SK-N-SH treated with all-trans-retinoic acid at 6 μM for 48 hours (cell line): Measurements from ENCODE around the gene PIANP.
A peak's percentile ranks its signal among the peaks of the same experiment; 100 is the strongest.

Source experiments
- ATAC-seq: fragments of 200-7000 bp; cut with Tn5 transposase; 3 replicates; pipeline ENCODE4 v1.9.1; 2020; ENCODE audit warnings: mild to moderate bottlenecking, moderate library complexity
- ARNTL ChIP-seq: fragments of 450-650 bp; formaldehyde crosslinking; IDR thresholded peaks from 2 replicates; pipeline ENCODE4 v1.5.0; 2020; ENCODE audit warnings: low read depth, mild to moderate bottlenecking, moderate library complexity, borderline replicate concordance
- BACH2 ChIP-seq: fragments of 250-450 bp; sonication (Bioruptor Pico); IDR thresholded peaks from 2 replicates; pipeline ENCODE4 v1.9.0; 2021; ENCODE audit warnings: mild to moderate bottlenecking, borderline replicate concordance
- CREB5 ChIP-seq: fragments of 250-450 bp; sonication (Bioruptor Pico); IDR thresholded peaks from 2 replicates; pipeline ENCODE4 v1.5.1; 2020; ENCODE audit warnings: low read depth, mild to moderate bottlenecking, moderate library complexity
- CSDC2 ChIP-seq: fragments of 250-450 bp; sonication (Bioruptor Pico); IDR thresholded peaks from 2 replicates; pipeline ENCODE4 v1.5.0; 2020; ENCODE audit warnings: mild to moderate bottlenecking, moderate library complexity
- CSRNP3 ChIP-seq: fragments of 250-450 bp; sonication (Bioruptor Pico); IDR thresholded peaks from 2 replicates; pipeline ENCODE4 v1.5.1; 2021; ENCODE audit warnings: mild to moderate bottlenecking, moderate library complexity
- ESRRG ChIP-seq: fragments of 250-450 bp; sonication (Bioruptor Pico); IDR thresholded peaks from 2 replicates; pipeline ENCODE4 v1.6.1; 2021; ENCODE audit warnings: mild to moderate bottlenecking
- GLIS3 ChIP-seq: fragments of 250-450 bp; sonication (Bioruptor Pico); IDR thresholded peaks from 2 replicates; pipeline ENCODE4 v1.5.0; 2020; ENCODE audit warnings: mild to moderate bottlenecking, moderate library complexity
- OSR1 ChIP-seq: fragments of 250-450 bp; sonication (Bioruptor Pico); IDR thresholded peaks from 2 replicates; pipeline ENCODE4 v1.8.0; 2022; ENCODE audit warnings: moderate library complexity, mild to moderate bottlenecking, inconsistent platforms
- PATZ1 ChIP-seq: fragments of 250-450 bp; sonication (Bioruptor Pico); IDR thresholded peaks from 2 replicates; pipeline ENCODE4 v1.8.0; 2020; ENCODE audit warnings: mild to moderate bottlenecking, moderate library complexity, borderline replicate concordance
- POU6F1 ChIP-seq: fragments of 250-450 bp; sonication (Bioruptor Pico); IDR thresholded peaks from 2 replicates; pipeline ENCODE4 v1.8.0; 2021; ENCODE audit warnings: low read depth, mild to moderate bottlenecking, moderate library complexity, borderline replicate concordance
- PPARA ChIP-seq: fragments of 250-450 bp; sonication (Bioruptor Pico); IDR thresholded peaks from 2 replicates; pipeline ENCODE4 v1.5.0; 2020; ENCODE audit warnings: mild to moderate bottlenecking, borderline replicate concordance
- RARB ChIP-seq: fragments of 250-450 bp; sonication (Bioruptor Pico); IDR thresholded peaks from 2 replicates; pipeline ENCODE4 v1.8.0; 2021; ENCODE audit warnings: mild to moderate bottlenecking, moderate library complexity
- SNAI2 ChIP-seq: fragments of 250-450 bp; sonication (Bioruptor Pico); IDR thresholded peaks from 2 replicates; pipeline ENCODE4 v1.5.0; 2020; ENCODE audit warnings: mild to moderate bottlenecking, moderate library complexity
- TCF4 ChIP-seq: fragments of 250-450 bp; sonication (Bioruptor Pico); IDR thresholded peaks from 2 replicates; pipeline ENCODE4 v1.8.0; 2021; ENCODE audit warnings: mild to moderate bottlenecking, moderate library complexity, borderline replicate concordance
- TOX ChIP-seq: fragments of 250-450 bp; sonication (Bioruptor Pico); IDR thresholded peaks from 2 replicates; pipeline ENCODE4 v1.8.0; 2021; ENCODE audit warnings: mild to moderate bottlenecking, moderate library complexity, borderline replicate concordance
- TSHZ2 ChIP-seq: fragments of 250-450 bp; sonication (Bioruptor Pico); IDR thresholded peaks from 2 replicates; pipeline ENCODE4 v1.5.0; 2020; ENCODE audit warnings: mild to moderate bottlenecking, moderate library complexity
- ZC3H10 ChIP-seq: fragments of 250-450 bp; sonication (Bioruptor Pico); IDR thresholded peaks from 2 replicates; pipeline ENCODE4 v1.5.1; 2021; ENCODE audit warnings: mild to moderate bottlenecking, moderate library complexity
- ZFP30 ChIP-seq: fragments of 450-650 bp; formaldehyde crosslinking; IDR thresholded peaks from 2 replicates; pipeline ENCODE4 v1.5.0; 2022; ENCODE audit warnings: mild to moderate bottlenecking, moderate library complexity
- ZNF565 ChIP-seq: fragments of 450-650 bp; formaldehyde crosslinking; conservative IDR thresholded peaks from 2 replicates; pipeline ENCODE4 v1.5.0; 2020; ENCODE audit warnings: low read depth, mild to moderate bottlenecking, moderate library complexity
- ZNF70 ChIP-seq: fragments of 450-650 bp; formaldehyde crosslinking; IDR thresholded peaks from 2 replicates; pipeline ENCODE4 v1.5.0; 2020; ENCODE audit warnings: mild to moderate bottlenecking, moderate library complexity
- ZNF8 ChIP-seq: fragments of 450-650 bp; formaldehyde crosslinking; IDR thresholded peaks from 2 replicates; pipeline ENCODE4 v1.5.0; 2020; ENCODE audit warnings: mild to moderate bottlenecking, moderate library complexity

PIANP gene

GRCh38 chr12:6644903-6645302 is 55.7 kb downstream of the PIANP start:
- ATAC-seq: peak; percentile 63; the same call in 2 of the 3 replicates
- TF ChIP-seq PATZ1 (CRISPR knock-in tag): no peak
- TF ChIP-seq BACH2 (CRISPR knock-in tag): no peak
- TF ChIP-seq TOX: no peak
- no peak for TF ChIP-seq CSRNP3 (CRISPR knock-in tag)
- no peak for TF ChIP-seq ZFP30 (CRISPR knock-in tag)
- no peak for TF ChIP-seq SNAI2
- no peak for TF ChIP-seq ZNF565 (CRISPR knock-in tag)
- TF ChIP-seq PPARA (CRISPR knock-in tag): no peak
- TF ChIP-seq TCF4: no peak
- no peak for TF ChIP-seq ZNF8 (CRISPR knock-in tag)
- no peak for TF ChIP-seq ZNF70 (CRISPR knock-in tag)
- TF ChIP-seq OSR1 (CRISPR knock-in tag): no peak
- TF ChIP-seq ESRRG (CRISPR knock-in tag): no peak
- no peak for TF ChIP-seq GLIS3
- TF ChIP-seq CSDC2 (CRISPR knock-in tag): no peak
- TF ChIP-seq CREB5 (CRISPR knock-in tag): no peak
- TF ChIP-seq ARNTL (CRISPR knock-in tag): no peak
- no peak for TF ChIP-seq RARB
- no peak for TF ChIP-seq TSHZ2 (CRISPR knock-in tag)
- no peak for TF ChIP-seq ZC3H10 (CRISPR knock-in tag)

- no peak for ATAC-seq
Observed at GRCh38 chr12:6644257-6644596, 56.4 kb downstream of the PIANP start.

More at GRCh38 chr12:6644257-6644596, 56.4 kb downstream of the PIANP start:
- TF ChIP-seq BACH2 (CRISPR knock-in tag) (no peak), POU6F1 (CRISPR knock-in tag) (no peak), OSR1 (CRISPR knock-in tag) (no peak), ZNF565 (CRISPR knock-in tag) (no peak)
